GM21737 (cell line): ENCODE results near the gene ZNF462.
"Not testable (repeated sequence)": the region's sequence is repeated elsewhere in the genome, so short reads cannot be mapped to it uniquely, and the experiment has no call there.

Experiments
- ATAC-seq: cut with Tn5 transposase; IDR thresholded peaks from one replicate; pipeline ENCODE4 v1.9.1; 2021; ENCODE audit warnings: mild to moderate bottlenecking, moderate library complexity; ENCODE audit not compliant: unreplicated experiment

ZNF462 gene

GRCh38 chr9:106989904-106990303 lies 126.9 kb downstream of the ZNF462 start:
- ATAC-seq: not testable (repeated sequence)

GRCh38 chr9:106992186-106992585 lies 129.2 kb downstream of the ZNF462 start:
- no peak for ATAC-seq

- no peak for ATAC-seq
Observed at GRCh38 chr9:106993603-106994002, 130.6 kb downstream of the ZNF462 start.

GRCh38 chr9:106994463-106994862 lies 131.5 kb downstream of the ZNF462 start:
- ATAC-seq: no peak

GRCh38 chr9:107000218-107000617 lies 137.3 kb downstream of the ZNF462 start:
- no peak for ATAC-seq

GRCh38 chr9:107005201-107005600 lies 142.2 kb downstream of the ZNF462 start:
- no peak for ATAC-seq

DNA sequence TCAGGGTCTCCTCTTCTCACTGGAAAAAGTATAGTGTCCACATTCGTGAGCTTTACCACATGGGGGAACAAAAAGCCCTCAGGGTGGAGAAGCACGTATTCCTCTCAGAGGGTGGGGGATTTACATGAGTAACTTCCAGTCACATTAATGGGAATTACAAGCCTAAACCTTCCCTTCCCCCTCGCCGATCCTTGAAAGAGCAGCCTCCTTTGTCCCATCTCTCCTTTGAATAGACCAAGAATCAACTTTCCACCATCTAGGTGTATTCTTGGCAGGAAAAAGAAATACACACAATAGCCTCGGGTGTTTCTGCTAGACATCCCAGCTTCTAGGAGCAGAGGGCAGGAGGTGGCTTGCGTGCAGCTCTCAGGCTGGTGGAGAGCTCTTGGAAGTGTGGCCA lies 144.4 kb downstream of the ZNF462 start:
- no peak for ATAC-seq

DNA sequence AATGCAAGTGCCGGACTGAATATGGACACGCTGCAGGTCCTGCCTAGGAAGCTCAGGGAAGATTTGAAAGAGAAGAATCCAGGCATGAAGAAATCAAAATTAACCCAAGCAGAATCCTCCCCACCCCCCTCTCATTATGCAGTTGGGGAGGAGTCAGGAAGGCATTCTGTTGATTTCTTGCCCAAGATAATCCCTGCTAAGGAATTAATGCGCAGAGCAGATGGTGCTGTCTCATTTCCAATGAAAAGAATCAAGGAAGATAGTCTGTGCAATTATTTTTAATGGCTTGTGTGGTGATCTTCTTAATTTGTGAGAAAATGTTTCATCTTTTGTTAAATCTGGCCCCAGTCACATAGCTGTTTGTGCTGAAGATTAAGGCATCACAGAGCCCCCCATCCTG lies 145.0 kb downstream of the ZNF462 start:
- ATAC-seq: no peak

GRCh38 chr9:107008447-107008846 lies 145.5 kb downstream of the ZNF462 start:
- ATAC-seq: no peak

- ATAC-seq: no peak
Observed at GRCh38 chr9:107016383-107016782, 153.4 kb downstream of the ZNF462 start.

DNA sequence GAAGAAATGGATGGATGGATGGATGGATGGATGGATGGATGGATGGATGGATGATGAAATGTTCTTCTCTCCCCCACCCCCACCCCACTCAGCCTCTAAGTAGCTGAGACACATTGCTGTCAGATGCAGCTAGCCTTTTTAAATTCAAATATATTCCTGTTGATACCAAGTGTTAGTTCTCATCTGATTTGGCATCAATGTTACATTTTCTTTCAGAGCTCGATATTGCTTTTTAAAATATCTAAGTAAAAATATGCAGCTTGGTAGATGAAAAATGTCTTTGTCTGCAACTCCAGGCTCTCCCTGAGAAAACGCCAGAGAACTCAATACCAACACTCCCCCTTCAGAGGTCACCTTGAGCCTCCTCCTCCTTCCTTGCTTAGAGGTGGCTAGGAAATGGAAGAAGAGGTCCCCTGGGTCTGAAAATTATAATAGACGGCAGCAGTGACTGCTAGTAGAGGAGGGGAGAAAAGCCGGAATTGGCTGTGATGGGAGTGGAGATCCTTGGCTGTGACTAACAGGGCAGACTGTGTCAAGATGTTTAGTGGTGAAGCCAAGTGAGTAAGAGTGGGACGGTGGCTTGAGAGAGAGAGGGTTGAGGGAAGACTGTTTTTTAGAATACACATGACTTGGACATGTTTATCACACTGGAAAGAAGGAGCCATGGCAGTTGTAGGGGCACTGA lies 156.0 kb downstream of the ZNF462 start:
- no peak for ATAC-seq

- peak; percentile 48 for ATAC-seq
Observed at GRCh38 chr9:107020040-107020530, 157.1 kb downstream of the ZNF462 start.

- ATAC-seq: peak; percentile 94
Observed at GRCh38 chr9:107024193-107024592, 161.2 kb downstream of the ZNF462 start.

DNA sequence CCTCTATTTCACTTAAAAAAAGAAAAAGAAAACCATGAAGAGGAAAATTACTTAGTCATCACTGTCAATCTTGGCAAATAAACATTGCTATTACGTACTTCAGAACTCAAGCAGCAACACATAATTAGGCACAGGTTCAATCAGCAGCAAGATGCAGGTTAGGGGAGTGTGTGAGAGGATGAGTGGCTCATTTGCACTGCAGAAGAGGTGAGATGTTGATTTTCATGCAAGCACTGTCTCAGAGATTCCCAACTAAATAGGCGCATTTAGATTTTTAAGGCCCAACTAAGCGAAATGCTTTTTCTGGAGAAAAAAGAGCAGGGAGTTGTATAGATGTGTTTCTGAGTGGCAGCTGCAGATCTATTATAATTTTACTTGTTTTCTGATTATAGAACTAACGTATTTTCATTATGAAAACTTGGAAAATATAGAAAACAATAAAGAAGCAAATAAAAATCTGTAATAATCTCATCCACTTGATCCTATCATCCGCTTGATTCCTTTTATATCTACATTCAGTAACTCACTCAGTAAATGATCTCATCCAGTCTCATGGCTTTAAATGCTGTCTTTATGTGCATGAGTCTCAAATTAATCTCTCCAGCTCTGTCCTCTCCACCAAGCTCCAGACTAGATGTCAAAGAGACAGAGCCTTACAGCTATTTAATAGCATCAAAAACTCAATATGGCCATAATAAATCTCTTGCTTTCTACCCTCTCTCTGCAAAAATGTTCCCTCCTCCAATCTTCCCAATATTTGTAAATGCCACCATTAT lies 162.5 kb downstream of the ZNF462 start:
- no peak for ATAC-seq

- ATAC-seq: no peak
Observed at GRCh38 chr9:107029146-107029545, 166.2 kb downstream of the ZNF462 start.

DNA sequence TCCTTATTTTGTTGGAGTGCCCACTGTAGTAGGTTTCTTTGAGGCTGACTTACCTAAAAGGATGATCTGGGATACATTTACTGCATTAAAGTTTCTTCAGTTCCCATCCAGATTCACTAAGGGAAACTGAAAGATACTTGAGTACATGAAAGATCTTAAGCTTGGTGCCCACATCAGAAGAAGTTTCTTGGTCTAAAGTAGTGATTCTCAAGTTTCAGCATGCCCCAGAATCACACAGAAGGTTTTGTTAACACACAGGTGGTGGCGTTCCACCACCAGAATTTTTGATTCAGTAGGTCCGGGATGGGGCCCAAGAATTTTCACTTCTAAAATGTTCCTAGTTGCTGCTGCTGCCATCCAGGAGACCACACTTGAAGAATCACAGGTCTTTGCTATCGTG lies 171.0 kb downstream of the ZNF462 start:
- no peak for ATAC-seq

DNA sequence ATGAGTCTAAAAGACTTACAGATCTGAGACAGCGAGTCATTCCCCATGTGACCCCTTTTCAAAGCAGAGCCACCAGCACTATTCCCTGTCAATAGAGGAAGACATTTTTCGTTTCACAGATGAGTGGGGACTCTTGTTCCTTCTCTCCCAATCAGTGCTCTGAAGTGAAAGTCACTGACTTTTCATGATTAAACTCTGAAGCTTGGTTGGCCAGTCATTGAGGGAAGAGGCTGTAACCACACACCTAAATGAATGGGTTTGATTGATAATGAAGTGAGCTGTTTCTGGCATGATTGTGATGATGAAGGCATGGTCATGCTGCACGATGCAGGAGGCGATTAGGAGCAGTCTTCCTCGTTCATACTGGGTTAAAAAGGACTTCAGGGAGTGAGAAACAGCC lies 171.9 kb downstream of the ZNF462 start:
- ATAC-seq: no peak

GRCh38 chr9:107036367-107036766 lies 173.4 kb downstream of the ZNF462 start:
- ATAC-seq: no peak

GRCh38 chr9:107039542-107039941 lies 176.6 kb downstream of the ZNF462 start:
- ATAC-seq: no peak

DNA sequence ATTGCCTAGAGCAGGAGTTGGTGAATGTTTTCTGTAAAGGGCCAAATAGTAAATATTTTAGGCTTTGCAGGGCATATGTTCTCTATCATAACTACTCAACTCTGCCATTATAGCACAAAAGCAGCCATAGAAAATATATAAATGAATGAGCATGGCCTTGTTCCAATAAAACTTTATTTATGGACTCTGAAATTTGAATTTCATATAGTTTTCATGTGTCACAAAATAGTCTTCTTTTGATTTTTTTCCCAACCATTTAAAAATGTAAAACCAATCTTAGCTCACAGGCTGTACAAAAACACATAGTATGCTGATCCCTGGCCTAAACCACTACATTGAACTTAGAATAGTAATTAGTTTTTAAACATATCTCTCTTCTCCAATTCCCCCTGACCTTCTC lies 179.6 kb downstream of the ZNF462 start:
- no peak for ATAC-seq

GRCh38 chr9:107043886-107044285 lies 180.9 kb downstream of the ZNF462 start:
- ATAC-seq: no peak

DNA sequence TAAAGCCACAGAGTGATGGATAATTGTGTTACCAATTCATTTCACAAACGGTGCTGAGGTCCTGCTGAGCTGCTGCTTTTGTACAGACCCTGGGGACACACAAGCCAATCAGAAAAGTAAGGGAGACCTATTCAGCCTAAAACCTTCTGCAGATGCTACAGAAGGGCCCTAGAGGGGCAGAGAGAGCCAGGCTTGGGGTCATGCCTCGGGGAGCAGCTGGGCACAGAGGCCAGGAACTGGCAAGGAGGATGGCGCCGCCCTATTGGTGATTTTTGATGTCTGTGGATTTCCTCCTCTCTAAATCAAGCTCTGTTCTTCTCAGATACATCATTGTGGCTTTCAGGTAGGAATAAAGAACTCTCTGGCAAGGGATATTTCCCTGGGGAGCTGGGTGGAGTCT lies 181.9 kb downstream of the ZNF462 start:
- no peak for ATAC-seq
